Measurements from ENCODE around the gene LPCAT4.
A peak's percentile ranks its signal among the peaks of the same experiment; 100 is the strongest.

Gene LPCAT4

DNA sequence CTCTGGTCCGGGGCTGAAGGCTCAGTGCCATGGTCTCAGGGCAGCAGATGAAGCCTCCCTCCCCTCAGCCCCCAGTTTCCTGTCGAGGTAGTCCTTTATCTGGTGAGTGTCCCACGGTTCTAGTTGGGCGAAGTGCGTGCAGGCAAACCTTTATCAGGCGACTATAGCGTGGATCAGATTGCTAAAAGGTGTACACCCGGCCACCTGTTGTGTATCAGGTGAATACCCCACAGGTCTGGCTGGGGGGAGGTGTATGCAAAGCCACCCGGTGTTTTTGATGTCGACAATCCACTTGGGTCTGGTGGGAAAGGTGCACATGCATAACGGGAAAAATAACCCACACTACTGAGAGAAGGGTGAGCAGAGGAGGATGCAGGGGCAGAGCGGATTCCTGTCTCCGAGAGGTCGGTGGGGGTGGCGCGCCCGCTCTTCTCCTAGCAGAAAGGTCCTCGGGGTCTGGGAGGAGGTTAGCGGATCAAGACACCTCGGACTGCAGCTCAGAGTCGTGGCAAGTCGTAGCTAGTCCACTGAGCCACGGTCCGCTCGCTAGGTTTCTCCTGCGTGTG, 29.9 kb downstream of the LPCAT4 start:
- DNase-seq: peak in 6 of 51 donors; percentile 32 to 77 (median 51)

- DNase-seq: no peak
Observed at GRCh38 chr15:34336231-34336990, 30.6 kb downstream of the LPCAT4 start.

GRCh38 chr15:34335176-34336032, 31.6 kb downstream of the LPCAT4 start:
- peak in 1 of 51 donors; percentile 33 for DNase-seq

DNA sequence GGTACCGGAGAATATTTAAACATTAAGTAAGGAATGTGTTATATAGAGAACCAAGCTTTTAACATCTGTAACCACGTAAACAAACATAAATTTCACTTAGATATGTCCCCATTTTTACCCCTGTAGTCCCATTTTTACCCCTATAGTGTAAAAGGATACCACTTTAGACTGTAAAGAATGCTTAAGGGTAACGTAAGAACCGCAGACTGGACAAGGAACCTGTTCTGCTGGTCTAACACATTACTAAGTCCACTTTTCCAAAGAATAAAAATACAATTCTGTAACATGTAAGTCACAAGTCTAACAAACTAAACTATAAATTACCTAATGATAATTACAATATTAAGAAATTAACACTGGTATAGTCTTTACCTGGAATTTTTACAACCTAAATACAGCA, 32.3 kb downstream of the LPCAT4 start:
- no peak for DNase-seq

GRCh38 chr15:34332553-34333120, 34.4 kb downstream of the LPCAT4 start:
- DNase-seq: no peak

DNA sequence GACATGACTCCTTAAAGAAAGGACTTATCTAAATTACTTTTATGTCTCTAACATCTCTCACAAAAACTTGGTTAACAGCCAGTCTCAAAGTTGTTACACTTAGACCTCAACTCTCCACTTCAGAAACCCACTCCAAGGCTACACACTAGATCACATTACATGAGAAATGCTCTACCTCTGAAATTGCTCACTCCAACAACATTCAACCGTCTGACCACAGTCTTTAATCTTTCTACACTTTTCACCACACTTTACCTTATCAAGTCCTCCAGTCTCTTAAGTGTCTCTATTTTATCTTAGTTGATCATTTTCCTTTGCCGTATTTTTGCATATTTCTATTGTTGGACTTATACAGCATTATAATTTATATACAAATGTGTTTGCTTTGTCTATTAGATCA, 35.2 kb downstream of the LPCAT4 start:
- DNase-seq: no peak

- DNase-seq: no peak
Observed at GRCh38 chr15:34330279-34330678, 36.7 kb downstream of the LPCAT4 start.

- DNase-seq: no peak
Observed at GRCh38 chr15:34329006-34329405, 38.0 kb downstream of the LPCAT4 start.

- no peak for DNase-seq
Observed at GRCh38 chr15:34327906-34328305, 39.1 kb downstream of the LPCAT4 start.

DNA sequence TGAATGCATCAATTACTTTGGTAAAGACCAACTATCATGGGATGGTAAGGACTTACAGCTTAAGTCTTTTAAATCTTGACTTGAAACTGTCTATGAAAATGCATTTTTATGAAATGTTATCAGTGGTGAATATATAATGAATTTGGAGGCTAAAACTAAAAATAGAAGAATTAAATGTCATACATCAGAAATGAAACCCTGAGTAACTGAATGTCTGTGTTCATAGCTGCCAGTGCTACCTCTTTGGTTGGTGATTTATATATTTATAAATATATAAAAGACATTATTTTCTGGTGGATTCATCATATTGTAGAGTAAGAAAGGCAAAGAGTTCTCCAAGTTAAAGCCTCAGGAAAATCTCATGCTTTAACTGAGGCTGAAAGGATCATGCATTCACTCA, 41.6 kb downstream of the LPCAT4 start:
- DNase-seq: no peak

GRCh38 chr15:34324933-34325332, 42.1 kb downstream of the LPCAT4 start:
- no peak for DNase-seq

- no peak for DNase-seq
Observed at GRCh38 chr15:34323217-34323616, 43.8 kb downstream of the LPCAT4 start.

GRCh38 chr15:34318277-34319079, 48.5 kb downstream of the LPCAT4 start:
- peak in 10 of 51 donors; percentile 8 to 29 (median 20) for DNase-seq

- DNase-seq: no peak
Observed at GRCh38 chr15:34314491-34315490, 52.2 kb downstream of the LPCAT4 start.

- no peak for DNase-seq
Observed at GRCh38 chr15:34311563-34311962, 55.4 kb downstream of the LPCAT4 start.
